Activated CD4-positive, CD25-positive, alpha-beta regulatory T cell (primary cell): Measurements from ENCODE around the gene MOG.

Source experiments
- DNase-seq, 4 experiments: peaks; one replicate each; lab custom pipeline; 2025; lab: John Stamatoyannopoulos, UW

The MOG gene

DNA sequence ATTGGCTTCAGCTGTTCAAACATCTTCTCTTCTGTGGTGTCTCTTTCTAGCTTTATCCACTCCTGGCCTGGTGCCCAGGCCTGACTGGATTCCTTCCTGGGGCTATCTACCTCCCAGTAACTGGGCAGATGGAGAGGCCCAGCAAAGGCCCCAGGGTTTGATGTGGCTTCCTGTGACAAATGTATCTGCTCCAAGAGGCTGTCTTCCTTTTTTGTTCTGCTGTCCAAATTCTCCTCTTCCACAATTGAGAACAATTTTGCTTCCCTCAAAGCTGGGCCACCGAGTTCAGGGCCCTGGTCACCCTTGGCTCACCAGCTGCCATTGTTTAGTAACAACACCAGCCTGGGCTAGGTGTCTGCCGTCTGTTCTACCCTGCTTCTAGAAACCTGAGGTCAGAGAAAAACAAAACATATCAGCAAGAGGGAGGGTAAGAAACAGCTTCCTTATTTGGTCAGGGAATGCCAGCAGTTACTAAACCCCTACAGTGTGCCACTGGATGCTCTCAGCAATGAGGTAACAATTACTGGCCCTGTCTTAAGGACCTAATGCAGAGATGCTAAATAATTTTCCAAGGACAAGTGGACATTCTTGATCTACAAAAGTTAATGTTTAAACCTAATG, 20.2 kb downstream of the MOG start:
- DNase-seq, result no peak

DNA sequence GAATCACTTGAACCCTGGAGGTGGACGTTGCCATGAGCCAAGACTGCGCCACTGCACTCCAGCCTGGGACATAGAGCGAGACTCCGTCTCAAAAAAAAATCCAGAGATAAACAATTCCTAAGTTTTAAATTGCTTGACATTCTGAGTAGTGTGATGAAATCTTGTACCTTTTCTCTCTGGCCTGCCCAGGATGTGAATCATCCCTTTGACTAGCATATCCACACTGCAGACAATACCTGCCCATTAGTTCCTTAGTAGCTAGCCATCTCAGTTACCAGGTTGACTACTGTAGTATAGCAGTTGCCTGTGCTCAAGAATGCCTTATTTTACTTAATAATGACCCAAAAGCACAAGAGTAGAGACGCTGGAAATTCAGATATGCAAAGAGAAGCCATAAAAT, 21.2 kb downstream of the MOG start:
- DNase-seq, result no peak

DNA sequence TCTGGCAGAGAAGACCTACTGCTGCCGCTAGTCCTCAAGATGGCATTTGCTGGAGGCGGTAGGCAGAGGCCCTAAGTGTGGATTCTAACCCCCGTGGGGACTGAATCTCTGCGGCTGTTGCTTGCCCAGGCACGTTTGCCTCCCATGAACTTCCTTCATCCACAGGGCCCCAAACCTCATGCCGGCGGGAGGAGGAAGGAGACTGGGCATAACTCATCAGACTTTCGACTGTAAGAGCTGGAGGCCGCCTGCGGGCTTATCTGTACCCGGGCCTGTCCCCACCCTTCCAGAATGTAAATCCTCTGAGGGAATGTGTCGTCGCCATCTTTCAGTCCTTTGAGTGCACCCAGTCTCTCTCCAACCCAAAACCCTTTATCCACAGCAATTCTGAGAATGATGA, 23.1 kb downstream of the MOG start:
- no peak for DNase-seq

DNA sequence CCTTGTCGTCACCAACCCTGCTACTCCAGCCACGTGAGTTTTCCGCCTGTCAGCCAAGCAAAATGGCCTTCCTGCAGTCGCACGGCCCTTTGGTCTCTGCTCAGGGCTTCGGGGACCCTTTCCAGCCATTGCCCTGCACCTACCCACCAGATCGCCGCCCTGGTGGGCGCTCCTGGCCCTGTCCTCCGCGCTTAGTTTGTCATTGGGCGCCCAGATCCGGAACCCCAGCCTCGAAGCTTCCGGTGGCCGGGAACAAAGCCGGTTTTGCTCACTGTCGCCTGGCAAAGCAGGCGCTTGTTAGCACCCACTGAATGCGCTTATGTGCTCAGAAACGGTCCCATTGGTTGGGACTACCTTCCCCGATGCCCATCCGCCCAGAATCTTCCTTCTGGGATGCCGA, 23.5 kb downstream of the MOG start:
- DNase-seq, result no peak

DNA sequence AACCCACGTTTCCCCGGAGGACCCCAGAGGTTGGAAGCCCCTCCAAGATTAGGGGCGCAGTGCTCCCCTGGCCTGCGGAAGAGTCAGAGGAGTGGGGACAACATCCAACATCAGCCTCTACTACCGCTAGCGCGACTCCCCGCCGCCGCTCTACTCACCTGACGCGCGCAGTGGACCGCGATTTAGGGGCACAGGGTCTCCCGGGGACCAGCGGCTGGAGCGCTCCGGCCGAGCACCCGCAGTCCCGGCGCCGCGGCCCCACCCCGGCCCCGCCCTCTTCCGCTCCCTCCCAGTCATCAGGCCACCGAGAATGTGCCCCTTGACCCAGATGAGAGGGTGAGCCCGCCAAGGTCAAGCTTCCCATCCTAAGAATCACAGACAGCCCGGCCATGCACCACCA, 24.0 kb downstream of the MOG start, which contains the start of gene ZFP57:
ZFP57 (minus strand) TSS at position 249 of the 400 bp plus-strand sequence. CDS start 4,149 bp downstream, outside the sequence.
- DNase-seq, result no peak

DNA sequence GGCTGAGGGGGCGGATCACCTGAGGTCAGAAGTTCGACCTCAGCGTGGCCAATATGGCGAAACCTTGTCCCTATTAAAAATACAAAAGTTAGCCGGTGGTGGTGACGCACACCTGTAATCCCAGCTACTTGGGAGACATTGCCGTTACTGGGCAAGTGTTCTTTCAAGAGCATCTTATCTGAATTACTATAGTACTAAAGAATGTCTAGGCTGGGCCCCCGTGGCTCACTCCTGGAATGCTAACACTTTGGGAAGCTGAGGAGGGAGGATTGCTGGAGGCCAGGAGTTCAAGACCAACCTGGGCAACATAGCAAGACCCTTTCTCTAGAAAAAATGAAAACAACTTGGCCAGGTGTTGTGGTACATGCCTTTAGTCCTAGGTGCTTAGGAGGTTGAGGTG, 24.9 kb downstream of the MOG start:
- no peak for DNase-seq

DNA sequence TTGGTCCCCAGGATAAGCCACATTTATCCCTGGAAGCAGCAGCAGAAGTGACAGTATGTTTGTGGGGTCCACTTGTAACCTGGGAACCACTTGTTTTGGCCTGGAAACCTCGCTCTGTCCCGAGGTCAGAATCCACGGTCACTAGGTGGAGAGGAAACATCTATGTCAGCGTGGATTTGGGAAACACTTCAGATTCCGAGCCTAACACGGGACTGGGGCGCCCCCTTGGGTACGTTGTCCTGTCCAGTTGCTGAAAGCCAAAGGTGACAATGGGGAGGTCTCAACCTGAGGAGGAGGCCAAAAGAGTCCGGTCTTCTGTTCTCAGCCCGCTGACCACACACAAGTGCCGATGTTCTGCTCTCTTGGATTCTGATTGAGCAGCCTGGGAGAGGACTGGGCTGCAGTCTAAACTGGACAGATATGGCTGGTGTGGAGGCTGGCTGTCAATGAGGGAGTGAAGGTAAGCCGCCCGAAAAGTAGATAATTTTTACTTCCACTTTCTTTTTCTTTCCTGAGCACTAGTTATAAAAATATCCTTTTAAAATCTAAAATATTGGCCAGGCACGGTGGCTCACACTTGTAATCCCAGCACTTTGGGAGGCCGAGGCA, 28.9 kb downstream of the MOG start:
- DNase-seq, result no peak

DNA sequence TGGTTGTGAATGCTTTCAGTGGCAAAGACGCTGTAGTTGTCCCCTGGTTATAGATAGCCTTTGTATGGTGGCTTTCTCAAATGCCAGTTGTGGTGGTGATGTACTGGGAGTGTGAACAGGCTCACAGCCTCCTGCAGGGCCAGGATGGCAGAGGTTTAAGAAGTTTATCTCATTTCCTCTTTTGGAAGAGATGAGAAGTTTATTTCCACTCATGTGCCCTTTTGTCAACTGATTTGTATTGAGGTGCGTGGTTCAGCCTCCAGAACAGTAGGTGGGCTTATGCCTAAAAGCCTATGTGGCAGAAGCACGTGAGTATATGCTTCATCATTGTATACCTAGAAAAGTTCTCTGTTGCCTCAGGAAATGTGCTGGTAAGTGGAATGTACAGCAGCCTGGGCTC, 37.7 kb downstream of the MOG start:
- DNase-seq, result no peak

DNA sequence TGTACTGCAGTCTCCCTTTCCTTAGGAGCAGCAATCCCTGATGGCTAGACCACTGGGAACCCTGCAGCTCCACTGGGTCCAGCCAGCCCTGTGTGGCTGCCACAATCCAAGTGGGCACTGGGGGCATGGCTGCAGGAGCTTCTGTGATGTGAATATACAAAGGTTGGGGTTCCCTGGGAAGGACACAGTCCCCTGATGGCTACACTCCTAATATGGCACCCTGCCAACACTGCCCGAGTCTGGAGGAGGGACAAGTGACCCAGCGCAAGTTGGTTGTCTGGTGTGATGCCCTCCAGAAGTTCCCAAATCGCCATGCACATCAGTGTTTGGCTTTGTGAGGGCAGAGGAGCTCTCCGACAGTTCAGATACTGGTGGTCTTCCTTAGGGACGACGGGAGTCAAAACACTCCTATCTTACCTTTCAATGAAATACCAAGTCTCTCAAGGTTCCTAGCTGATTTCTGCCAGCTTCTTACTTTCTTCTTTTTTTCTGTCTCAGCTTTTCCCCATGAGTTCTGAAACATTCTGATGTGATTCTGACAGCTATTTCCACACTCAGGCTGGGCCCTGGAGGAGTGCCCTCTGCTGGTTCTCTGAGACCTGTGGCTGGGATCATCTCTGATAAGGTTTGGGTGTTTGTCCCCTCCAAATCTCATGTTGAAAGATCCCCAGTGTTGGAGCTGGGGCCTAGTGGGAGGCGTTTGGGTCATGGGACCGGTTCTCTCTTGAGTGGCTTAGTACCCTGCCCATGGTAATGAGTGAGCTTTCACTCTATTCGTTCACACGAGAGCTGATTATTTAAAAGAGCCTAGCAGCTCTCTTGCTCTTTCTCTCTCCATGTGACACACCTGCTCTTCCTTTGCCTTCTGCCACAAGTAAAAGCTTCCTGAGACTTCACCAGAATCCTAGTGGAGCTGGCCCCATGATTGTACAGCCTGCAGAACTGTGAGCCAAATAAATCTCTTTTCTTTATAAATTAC, 39.5 kb downstream of the MOG start:
- no peak for DNase-seq

DNA sequence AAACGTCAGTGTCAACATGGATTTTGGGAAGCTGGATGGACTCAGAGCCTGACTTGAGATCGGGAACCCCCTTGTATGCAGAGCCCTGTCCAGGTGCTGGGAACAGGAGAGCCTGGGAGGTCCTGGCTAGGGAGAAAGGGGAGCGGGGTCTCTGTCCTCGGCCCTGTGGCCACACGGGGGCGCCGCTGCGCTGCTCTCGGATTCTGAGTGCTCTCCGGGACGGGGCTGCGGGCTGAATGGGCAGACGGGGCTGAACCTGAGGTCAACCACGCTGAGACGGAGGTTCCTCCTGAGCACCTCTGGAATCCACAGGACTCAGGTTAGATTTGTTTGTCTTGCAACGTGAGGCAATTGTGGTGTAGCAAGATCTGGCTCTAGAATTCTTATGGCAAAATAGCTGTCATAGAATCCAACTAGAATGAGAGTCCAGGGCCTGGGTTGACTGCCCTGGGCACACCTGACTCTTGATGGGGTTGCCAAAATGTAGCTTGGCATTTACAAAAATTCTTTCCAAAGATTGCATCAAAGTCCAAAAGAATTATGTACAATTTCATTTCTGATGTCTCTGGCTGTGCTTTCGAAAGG, 45.7 kb downstream of the MOG start:
- DNase-seq, result peak; percentile 52 to 79 (median 70)

DNA sequence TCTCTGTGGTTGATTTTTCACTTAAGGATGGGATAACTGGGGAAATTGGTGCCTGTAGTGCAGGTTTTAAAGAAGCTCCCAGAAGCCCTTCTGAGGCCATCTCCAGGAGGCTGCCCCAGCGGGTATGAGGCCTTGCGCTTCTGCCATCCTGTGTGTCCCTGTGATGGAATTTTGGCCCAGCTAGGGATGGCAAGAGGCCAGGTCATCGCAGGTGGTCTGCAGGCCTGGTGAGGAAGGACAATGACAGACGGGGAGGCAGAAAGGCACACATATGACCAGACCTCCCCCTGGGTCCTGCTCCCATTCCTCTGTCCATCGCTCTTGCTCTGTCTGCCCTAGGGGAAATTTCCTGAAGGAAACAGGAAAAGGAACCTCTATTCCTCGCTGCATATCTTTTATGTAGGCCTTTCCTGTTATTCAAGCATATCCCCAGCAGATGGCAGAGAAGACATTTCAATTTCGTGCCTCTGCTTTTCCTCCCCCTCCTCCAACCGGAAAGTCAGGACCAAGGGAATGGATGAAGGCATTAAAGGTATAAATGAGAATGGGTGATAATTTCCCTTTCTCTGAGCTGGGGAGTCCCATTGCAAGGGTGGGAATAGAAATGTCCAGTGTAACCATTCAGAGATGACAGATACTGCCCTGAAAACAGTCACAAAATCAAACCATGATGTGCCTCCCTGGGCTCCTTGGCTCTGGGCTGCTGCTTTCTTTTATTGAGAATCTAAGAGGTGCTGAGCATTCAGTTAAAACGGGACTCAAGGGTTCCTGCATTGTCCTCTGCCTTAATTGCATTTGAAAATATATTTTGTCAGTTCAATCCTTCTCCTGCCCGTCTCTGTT, 48.7 kb downstream of the MOG start:
- no peak for DNase-seq

DNA sequence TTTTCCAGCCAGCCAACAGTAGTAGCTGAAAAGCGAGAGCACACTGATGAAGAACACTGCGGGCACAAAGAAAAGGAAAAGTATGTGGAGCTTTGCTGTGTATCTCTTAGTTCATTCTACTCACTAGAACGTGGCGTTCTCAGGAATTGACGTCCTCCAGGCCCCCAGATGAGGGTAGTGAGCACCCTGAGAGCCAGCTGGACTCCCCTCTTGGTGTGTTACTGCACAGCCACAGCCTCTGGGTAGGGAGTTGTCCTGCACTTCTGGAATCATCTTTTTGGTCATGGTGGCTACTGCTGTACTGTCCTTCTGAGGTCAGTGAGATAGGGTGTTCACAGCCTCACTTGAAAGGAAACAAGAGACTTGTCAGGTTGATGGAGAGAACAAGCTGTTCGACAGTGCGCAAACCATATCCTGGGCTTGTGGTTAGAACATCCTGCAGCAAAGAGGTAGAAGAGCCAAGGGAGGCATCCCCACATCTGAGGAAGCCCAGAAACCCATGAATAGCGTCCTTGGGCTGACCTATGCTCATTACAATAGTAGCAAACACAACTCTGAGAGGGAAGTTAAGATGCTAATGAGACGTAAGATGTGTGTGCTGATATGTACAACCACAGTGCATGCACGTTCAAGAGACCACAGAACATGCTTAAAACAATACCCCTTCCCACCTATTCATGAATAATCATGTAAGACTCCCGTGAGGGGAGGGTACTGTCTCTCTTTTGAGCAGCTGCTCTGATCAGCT, 51.7 kb downstream of the MOG start:
- DNase-seq, result peak in 2 of 4 experiments; percentile 23 to 30

DNA sequence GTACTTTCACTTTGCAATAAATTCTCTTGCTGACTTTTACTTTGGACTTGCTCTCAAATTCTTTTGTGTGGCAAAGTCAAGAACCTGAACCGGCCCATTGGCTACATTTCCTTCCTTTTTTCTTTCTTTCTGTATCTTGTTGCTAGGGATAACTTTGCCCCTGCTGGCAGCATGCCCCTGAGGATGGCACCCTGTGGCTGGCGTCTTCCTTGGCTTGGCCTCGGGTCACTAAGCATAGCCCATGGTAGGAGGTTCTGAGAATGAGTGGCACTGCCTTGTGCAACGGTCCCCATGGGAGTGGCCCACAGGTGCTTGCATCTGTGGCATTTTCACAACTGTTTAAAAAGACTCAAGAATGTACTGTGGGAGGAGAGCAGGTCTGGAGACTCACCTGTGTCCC, 52.3 kb downstream of the MOG start:
- no peak for DNase-seq

DNA sequence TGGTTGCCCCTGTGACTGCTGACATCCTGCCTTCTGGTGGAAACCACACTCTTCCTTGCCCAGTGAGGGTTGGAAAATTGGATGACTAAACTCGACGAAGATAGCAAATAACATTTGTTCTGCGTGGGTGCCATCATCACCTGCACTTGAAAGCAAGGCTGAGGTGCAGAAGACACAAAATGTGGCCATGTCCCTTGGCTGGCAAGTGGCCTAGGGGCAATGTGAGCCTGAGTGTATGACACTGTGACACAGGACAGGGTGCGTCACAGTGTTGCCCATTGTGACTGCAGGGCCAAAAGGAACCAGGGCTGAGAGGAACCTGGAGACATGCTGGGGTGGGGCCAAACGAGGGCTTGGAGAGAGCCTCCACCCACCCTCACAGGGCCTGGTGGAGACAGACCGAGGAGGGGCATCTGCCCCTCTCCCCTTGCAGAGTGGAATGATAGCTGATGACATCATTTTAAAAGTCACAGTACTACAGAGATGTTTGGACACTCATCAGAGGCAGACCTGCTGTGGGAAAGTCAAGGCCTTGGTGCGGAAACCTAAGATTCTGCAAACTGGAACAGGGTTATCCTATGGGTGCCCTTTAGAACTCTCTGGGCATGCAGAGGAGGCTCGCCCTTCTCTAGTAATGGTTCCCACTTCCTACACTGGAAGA, 53.5 kb downstream of the MOG start:
- DNase-seq, result no peak

DNA sequence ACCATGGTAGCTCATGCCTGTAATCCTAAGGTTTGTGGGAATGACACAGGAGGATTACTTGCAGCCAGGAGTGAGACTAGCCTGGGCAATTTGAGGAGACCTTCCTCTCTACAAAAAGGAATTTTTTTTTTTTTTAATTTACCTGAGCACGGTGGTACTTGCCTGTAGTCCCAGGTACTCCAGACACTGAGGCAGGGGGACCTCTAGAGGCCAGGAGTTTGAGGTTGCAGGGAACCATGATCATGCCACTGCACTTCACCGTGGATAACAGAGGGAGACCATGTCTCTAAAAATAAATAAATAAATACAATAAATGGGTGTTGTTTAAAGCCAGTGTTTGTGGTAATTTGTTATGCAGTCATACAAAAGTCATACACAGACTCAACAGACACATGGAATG, 64.0 kb downstream of the MOG start:
- no peak for DNase-seq
